GM12872 (cell line): ENCODE data around the gene TRAPPC1.

ENCODE experiments used
- CTCF ChIP-seq: IDR thresholded peaks from 3 replicates; pipeline ENCODE4 v1.5.1; 2011; ENCODE audit warnings: low read depth, mild to moderate bottlenecking, low read length, moderate library complexity; ENCODE audit not compliant: insufficient read depth

The TRAPPC1 gene

GRCh38 chr17:7911116-7911515, 20.6 kb downstream of the TRAPPC1 start:
- no peak for TF ChIP-seq CTCF

- no peak for TF ChIP-seq CTCF
Observed at GRCh38 chr17:7910711-7911110, 21.0 kb downstream of the TRAPPC1 start.

- no peak for TF ChIP-seq CTCF
Observed at GRCh38 chr17:7910281-7910680, 21.5 kb downstream of the TRAPPC1 start.

GRCh38 chr17:7909089-7909488, 22.7 kb downstream of the TRAPPC1 start:
- TF ChIP-seq CTCF, result no peak

GRCh38 chr17:7903154-7904103, 28.3 kb downstream of the TRAPPC1 start:
- no peak for TF ChIP-seq CTCF

GRCh38 chr17:7897773-7898172, 34.0 kb downstream of the TRAPPC1 start:
- no peak for TF ChIP-seq CTCF

GRCh38 chr17:7897090-7897489, 34.7 kb downstream of the TRAPPC1 start:
- TF ChIP-seq CTCF, result no peak
